ENCODE measurements around the gene BABAM2.
A peak's percentile ranks its signal among the peaks of the same experiment; 100 is the strongest.
"Not testable (repeated sequence)": the region's sequence is repeated elsewhere in the genome, so short reads cannot be mapped to it uniquely, and the experiment has no call there.

The BABAM2 gene

DNA sequence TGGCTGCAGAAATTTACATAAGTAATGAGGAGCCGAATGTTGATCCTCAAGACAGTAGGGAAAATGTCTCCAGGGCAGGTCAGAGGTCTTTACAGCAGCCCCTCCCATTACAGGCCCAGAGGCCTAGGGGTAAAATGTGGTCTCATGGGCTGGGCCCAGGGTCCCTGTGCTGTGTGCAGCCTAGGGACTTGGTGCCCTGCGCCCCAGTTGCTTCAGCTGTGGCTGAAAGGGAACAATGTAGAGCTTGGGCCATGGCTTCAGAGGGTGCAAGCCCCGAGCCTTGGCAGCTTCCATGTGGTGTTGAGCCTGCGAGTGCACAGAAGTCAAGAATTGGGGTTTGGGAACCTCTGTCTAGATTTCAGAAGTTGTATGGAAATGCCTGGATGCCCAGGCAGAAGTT lies 77.5 kb downstream of the BABAM2 start:
- H3K27ac ChIP-seq; DNase-seq (ENCODE audit: low read depth, low spot score): not testable (repeated sequence)

DNA sequence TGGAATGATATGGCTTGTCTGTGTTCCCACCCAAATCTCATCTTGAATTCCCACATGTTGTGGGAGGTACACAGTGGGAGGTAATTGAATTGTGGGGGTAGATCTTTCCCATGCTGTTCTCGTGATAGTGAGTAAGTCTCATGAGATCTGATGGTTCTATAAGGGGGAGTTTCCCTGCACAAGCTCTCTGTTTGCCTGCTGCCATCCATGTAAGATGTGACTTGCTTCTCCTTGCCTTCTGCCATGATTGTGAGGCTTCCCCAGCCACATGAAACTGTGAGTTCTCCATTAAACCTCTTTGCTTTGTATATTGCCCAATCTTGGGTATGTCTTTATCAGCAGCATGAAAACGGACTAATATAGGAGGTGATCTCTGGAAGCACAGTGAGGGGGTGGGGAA lies 78.4 kb downstream of the BABAM2 start:
- DNase-seq (ENCODE audit: low read depth, low spot score); H3K27ac ChIP-seq: not testable (repeated sequence)

GRCh38 chr2:27972311-27972710 lies 81.8 kb downstream of the BABAM2 start:
- DNase-seq (ENCODE audit: low read depth, low spot score), result no peak
- H3K27ac ChIP-seq, result no peak overlapping the region

GRCh38 chr2:27973592-27973991 lies 83.1 kb downstream of the BABAM2 start:
- no peak for DNase-seq (ENCODE audit: low read depth, low spot score)

GRCh38 chr2:27976308-27976707 lies 85.8 kb downstream of the BABAM2 start:
- DNase-seq (ENCODE audit: low read depth, low spot score), result no peak
- H3K27ac ChIP-seq, result no peak overlapping the region

More at GRCh38 chr2:27973592-27973991, 83.1 kb downstream of the BABAM2 start:
- H3K27ac ChIP-seq, result no peak overlapping the region

- H3K27ac ChIP-seq, result peak overlapping the region; percentile 62
- DNase-seq (ENCODE audit: low read depth, low spot score), result peak; percentile 55
These were observed 87.3 kb downstream of the BABAM2 start for GRCh38 chr2:27977731-27978312.

GRCh38 chr2:27978761-27979160 lies 88.2 kb downstream of the BABAM2 start:
- not testable (repeated sequence) for DNase-seq (ENCODE audit: low read depth, low spot score)
- H3K27ac ChIP-seq, result peak overlapping the region; percentile 62

DNA sequence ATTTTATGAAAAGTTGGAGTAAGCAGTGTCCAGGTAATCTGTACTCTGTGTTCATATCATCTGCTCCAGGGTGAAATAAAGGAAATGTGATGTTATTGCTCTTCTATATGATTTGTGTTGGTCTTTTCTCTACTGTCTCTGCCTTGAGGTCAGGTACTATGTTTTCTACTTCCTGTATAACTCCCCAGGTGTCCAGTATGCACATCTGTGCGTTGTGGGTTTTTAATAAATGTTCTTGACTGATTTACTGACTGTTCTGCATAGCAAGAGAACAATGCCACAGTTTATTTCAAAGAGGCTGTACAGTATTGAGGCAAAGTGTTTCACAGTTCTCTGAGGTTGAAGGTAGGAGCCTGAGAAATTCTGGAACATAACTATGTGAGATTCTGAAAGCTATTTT lies 89.7 kb downstream of the BABAM2 start:
- H3K27ac ChIP-seq, result no peak overlapping the region
- no peak for DNase-seq (ENCODE audit: low read depth, low spot score)

DNA sequence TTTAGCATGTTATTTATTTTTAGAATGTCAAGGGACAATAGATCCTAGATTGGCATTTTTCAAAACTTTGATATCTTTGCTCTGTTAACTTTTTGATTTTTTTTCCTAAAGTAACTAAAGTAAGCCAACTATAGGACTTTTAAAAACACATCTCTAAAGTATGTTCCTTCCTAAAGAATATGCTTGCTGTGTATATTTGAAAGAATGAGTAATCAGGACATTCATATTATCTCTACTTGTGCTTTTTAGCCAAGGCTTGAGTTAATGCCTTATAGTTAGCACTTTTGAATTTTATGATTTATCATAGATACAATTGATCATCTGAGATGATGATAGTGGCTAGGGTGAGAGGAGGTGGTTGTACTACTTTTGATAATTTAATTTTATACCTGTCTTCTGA lies 93.6 kb downstream of the BABAM2 start:
- no peak overlapping the region for H3K27ac ChIP-seq
- DNase-seq (ENCODE audit: low read depth, low spot score), result no peak

DNA sequence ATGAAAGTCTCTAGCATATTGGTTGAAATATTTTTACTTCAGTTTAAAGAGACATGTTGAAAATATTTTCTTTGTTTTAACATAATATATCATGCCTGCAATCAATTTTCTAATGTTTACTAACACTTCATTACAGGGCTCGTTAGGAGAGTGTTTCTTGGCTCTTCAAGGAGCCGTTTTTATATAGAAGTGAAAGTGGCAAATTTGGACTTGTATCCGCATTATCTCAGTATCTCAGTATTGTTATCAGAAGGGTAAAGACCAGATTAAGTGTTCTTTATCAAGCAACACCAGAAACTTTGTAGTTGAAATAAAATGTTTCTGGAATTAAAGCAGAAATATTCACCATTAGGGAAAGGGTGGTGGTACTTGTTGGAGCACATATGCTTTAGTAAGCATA lies 97.8 kb downstream of the BABAM2 start:
- no peak for DNase-seq (ENCODE audit: low read depth, low spot score)
- H3K27ac ChIP-seq, result peak overlapping the region; percentile 89

GRCh38 chr2:27988718-27989117 lies 98.2 kb downstream of the BABAM2 start:
- no peak for DNase-seq (ENCODE audit: low read depth, low spot score)
- H3K27ac ChIP-seq, result peak overlapping the region; percentile 89

DNA sequence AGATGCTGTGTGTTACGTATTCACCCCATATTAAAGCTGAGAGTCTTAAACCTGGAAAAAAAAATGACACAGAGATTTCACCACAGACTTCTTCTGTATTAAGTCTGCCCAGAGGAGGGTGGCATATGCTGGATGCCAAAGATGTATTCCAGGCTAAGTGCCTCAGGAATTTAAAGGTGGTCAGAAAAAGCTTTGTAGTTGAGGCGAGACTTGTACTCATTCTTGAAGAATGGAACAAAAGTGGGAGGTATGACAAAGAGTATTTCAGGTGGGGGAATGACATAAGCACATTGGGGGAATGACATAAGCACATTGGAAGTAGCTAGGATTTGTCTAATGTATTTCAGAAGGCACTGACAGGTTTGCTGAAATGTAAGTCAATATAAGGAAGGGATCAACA lies 98.6 kb downstream of the BABAM2 start:
- peak; percentile 84 for DNase-seq (ENCODE audit: low read depth, low spot score)
- H3K27ac ChIP-seq, result peak overlapping the region; percentile 89

GRCh38 chr2:27990030-27990590 lies 99.6 kb downstream of the BABAM2 start:
- H3K27ac ChIP-seq, result peak overlapping the region; percentile 89
- no peak for DNase-seq (ENCODE audit: low read depth, low spot score)

DNA sequence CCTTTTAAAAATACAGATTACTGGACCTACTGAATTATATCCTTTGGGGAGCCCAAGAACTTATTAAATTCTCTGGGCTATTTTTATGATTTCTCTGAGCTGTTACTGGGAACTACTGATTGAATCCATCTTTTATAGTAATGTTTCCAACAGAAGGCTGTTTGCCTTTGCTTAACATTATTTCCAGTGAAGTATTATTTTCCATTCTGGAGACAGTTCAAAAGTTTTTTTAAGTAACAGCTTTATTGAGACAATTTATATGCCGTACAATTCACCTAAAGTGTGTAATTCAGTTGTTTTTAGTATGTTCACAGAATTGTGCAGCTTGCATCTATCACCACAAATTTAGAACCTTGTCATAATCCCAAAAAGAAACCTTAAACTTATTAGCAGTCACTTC lies 100.6 kb downstream of the BABAM2 start:
- H3K27ac ChIP-seq, result no peak overlapping the region
- no peak for DNase-seq (ENCODE audit: low read depth, low spot score)

DNA sequence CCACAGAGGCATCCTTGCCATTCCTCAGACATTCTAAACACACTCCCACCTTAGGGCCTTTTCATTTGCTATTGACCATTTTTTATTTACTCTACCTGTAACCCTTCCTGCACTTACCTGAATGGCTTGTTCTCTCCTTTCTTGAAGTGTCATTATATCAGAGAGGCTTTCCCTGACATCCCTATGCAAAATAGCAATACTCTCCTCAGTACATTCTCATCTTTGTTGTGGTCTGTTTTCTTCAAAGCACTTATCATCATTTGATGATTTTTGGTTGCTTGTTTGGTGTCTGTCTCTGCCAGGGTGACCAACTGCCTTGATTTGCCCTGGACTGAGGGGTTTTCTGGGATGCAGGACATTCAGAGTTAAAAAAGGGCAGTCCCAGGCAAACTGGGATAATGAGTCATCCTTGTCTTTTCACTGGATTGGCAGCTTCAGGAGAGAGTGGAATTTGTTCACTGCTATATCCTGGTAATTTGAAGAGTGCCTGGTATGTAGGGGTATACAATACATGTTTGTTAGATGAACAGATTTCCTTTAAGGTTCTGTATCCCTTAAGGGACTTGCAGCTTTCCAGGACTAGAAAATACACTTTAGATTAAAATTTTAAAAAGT lies 102.4 kb downstream of the BABAM2 start:
- DNase-seq (ENCODE audit: low read depth, low spot score), result no peak

GRCh38 chr2:27993402-27993787 lies 102.9 kb downstream of the BABAM2 start:
- DNase-seq (ENCODE audit: low read depth, low spot score), result no peak
- H3K27ac ChIP-seq, result peak overlapping the region; percentile 60

More for the DNA sequence above, 102.4 kb downstream of the BABAM2 start:
- H3K27ac ChIP-seq, result peak overlapping the region; percentile 60

GRCh38 chr2:27993950-27994728 lies 103.6 kb downstream of the BABAM2 start:
- H3K27ac ChIP-seq, result peak overlapping the region; percentile 60
- DNase-seq (ENCODE audit: low read depth, low spot score), result no peak

GRCh38 chr2:27996156-27996922 lies 105.8 kb downstream of the BABAM2 start:
- no peak overlapping the region for H3K27ac ChIP-seq
- DNase-seq (ENCODE audit: low read depth, low spot score), result no peak

GRCh38 chr2:28000287-28000686 lies 109.8 kb downstream of the BABAM2 start:
- no peak overlapping the region for H3K27ac ChIP-seq
- no peak for DNase-seq (ENCODE audit: low read depth, low spot score)

DNA sequence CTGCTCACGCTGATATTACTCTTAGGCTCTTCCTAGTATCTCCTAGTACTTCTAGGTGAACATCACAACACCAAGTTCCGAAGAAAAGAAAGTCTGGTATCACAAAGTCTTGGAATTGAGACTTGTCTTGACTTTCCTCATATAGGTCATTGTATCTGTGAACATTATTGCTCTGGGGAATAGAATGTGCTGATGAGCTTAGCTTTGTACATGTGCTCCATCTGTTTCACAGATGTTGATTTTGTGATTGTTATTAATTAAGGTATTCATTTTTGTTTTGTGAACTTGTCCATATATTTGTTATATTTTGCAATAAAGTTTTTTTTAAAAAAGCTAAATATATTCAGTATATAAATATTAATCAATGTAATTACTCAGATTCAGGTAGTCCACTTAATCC lies 111.7 kb downstream of the BABAM2 start:
- DNase-seq (ENCODE audit: low read depth, low spot score), result no peak
- no peak overlapping the region for H3K27ac ChIP-seq
